ENCODE data around the gene FRMD6. TPM values are rescaled to one million over a fixed set of nuclear protein-coding genes. Genes with fewer than 3 reads are reported as not detected.

Gene FRMD6
- total RNA-seq, 1 donor from 2014 or later = 104 TPM

DNA sequence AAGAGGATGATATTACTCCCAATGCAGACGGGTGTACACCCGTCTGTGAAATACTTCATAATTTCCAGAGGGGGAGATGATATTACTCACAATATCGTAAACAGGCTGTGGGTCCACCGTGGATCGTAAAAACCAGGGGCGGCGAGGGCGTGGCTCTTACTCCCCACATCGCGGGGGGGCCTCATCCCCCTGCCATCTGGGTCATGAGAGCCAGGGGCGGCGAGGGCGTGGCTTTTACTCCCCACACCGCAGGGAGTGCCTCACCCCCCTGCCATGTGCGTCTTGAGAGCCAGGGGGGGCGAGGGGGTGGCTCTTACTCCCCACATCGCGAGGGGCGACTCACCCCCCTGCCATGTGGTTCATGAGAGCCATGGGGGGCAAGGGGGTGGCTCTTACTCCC, 122.5 kb downstream of the FRMD6 start:
- no peak for DNase-seq (ENCODE audit: low spot score in 2 of 2)
- Histone ChIP-seq H3K36me3 (no peaks in the 10 kb centered on the region), H3K4me1 (no peaks in the 10 kb centered on the region), H3K4me3 (no peak overlapping the region), H3K9me3 (no peaks in the 10 kb centered on the region), H3K27me3 (no peaks in the 10 kb centered on the region), H3K27ac (no peak overlapping the region)
- intact Hi-C loops (cut with DNase I) = no loop called here
- TF ChIP-seq, protein P1, sequence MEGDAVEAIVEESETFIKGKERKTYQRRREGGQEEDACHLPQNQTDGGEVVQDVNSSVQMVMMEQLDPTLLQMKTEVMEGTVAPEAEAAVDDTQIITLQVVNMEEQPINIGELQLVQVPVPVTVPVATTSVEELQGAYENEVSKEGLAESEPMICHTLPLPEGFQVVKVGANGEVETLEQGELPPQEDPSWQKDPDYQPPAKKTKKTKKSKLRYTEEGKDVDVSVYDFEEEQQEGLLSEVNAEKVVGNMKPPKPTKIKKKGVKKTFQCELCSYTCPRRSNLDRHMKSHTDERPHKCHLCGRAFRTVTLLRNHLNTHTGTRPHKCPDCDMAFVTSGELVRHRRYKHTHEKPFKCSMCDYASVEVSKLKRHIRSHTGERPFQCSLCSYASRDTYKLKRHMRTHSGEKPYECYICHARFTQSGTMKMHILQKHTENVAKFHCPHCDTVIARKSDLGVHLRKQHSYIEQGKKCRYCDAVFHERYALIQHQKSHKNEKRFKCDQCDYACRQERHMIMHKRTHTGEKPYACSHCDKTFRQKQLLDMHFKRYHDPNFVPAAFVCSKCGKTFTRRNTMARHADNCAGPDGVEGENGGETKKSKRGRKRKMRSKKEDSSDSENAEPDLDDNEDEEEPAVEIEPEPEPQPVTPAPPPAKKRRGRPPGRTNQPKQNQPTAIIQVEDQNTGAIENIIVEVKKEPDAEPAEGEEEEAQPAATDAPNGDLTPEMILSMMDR (IDR thresholded peaks at IDR 0.05) = no peak

DNA sequence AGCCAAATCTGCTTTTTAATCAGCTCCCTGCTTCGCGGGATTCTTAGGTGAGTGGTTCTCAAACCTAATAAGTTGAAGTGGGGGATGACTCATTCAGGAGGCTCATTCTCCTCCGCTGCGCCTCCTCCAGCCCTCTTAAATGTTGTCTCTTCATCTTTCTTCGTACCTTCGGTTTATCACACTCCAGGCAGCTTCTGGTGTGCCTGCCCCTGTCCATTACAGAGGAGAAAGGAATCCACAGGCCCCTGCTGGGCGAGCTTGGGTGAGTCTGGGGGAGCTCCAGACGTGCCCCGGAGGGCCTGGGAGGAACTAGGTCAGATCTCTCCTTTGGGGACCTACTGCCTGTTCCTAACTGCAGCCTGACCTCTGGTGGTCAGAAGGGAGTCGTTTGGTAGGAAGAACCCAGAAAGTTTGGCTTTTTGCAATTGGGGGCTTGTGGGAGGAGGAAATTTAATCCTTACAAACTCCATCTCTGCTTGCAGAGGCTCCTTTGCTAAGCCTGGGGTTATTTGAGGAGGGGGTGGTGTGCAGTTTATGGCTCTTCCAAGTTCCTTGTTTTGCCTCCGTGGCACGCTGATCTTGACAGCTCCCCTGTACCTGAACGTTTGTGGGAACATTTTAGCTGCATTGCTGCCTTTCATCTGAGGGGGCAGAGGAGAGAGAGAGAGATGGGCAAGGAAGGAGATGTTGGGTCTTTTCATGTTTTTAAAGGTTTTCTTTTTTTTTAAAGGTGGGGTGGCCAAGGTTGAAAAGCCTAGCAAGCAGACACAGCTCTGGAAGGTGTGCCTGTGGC, 124.6 kb downstream of the FRMD6 start:
- Histone ChIP-seq H3K4me3 (no peak overlapping the region), H3K27me3 (no peaks in the 10 kb centered on the region), H3K9me3 (no peaks in the 10 kb centered on the region), H3K36me3 (no peaks in the 10 kb centered on the region), H3K27ac (no peak overlapping the region), H3K4me1 (no peaks in the 10 kb centered on the region)
- intact Hi-C loops (cut with DNase I) = loop anchor here (1.0 kb wide), 1 partner anchor 493 kb away; no protein-coding TSS in a partner anchor
- TF ChIP-seq, protein P1 (IDR thresholded peaks at IDR 0.05) = peak; percentile 31 to 70 (median 56)
- DNase-seq (ENCODE audit: low spot score in 2 of 2) = peak in 1 of 2 donors; percentile 68

DNA sequence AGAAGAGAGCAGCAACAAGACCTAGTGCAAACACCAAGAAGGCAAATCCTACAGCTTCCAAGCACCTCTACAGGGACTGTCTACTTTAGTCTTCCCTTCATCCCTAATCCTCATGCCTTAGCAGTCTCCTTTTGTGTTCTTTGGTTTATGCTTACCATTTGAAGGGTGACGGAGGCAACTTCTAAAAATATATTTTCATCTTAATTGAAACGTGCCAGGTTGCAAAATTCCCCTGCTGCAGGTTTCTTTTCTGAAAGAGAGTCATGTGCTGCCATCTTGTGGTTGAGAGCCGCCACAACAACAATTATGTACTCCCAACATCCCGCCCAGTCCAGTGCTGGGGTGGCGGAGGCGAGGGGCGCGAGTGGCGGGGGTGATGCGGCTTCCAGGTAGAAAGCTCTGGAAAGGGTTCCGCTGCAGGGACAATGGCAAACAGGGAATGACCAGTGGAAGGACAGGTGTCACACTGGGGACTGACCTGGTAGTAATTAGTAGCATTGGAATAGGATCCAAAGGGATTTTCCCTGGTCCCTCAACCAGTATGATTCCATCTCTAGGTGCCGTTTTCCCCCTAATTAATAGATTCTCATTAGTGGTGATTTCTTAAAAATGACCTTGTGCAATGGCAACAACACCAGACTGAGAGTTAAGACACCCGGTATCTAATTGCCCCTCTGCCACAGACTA, 128.4 kb downstream of the FRMD6 start:
- Histone ChIP-seq H3K4me3 (no peak overlapping the region), H3K9me3 (no peaks in the 10 kb centered on the region), H3K36me3 (no peaks in the 10 kb centered on the region), H3K27me3 (no peaks in the 10 kb centered on the region), H3K27ac (no peak overlapping the region), H3K4me1 (no peaks in the 10 kb centered on the region)
- TF ChIP-seq, protein P1 (IDR thresholded peaks at IDR 0.05) = peak; percentile 79 to 92 (median 86)
- intact Hi-C loops (cut with DNase I) = loop anchor here (1.0 to 2.0 kb wide), 2 partner anchors 127 to 497 kb away; no protein-coding TSS in a partner anchor
- peak in 1 of 2 donors; percentile 87 for DNase-seq (ENCODE audit: low spot score in 2 of 2)

Other genes starting within 250 kb of the FRMD6 start
- gene GNG2, start 208.7 kb downstream of the FRMD6 start, total RNA-seq = 11.4 TPM